Cardiac muscle cell (in vitro differentiated cells and primary cell): ENCODE data around the gene ARHGAP26. TPM values are rescaled to one million over a fixed set of nuclear protein-coding genes. Genes with fewer than 3 reads are reported as not detected.
A peak's percentile ranks its signal among the peaks of the same experiment; 100 is the strongest.
"Not testable (repeated sequence)": the region's sequence is repeated elsewhere in the genome, so short reads cannot be mapped to it uniquely, and the experiment has no call there.

Experiments
- DNase-seq, 2 donors: peaks; one replicate each; pipeline versions ENCODE4 v3.0.0 to v3.0.0-alpha.2; 2010 to 2017; ENCODE audit warnings: low read depth in 1 of 2, low spot score in 1 of 2
- H3K27ac ChIP-seq: fragments of 200-600 bp; sonication (generic); 2 replicates; pipeline ENCODE4 v1.5.1; 2016
- H3K27me3 ChIP-seq: fragments of 200-600 bp; sonication (generic); 2 replicates; pipeline ENCODE4 v1.6.0; 2016; ENCODE audit warnings: control low read depth
- H3K36me3 ChIP-seq: fragments of 200-600 bp; sonication (generic); 2 replicates; pipeline ENCODE4 v1.5.1; 2016; ENCODE audit warnings: control low read depth
- H3K4me1 ChIP-seq: fragments of 200-600 bp; sonication (generic); 2 replicates; pipeline ENCODE4 v1.8.1; 2017; ENCODE audit warnings: low read depth, mild to moderate bottlenecking, mixed run types
- H3K4me3 ChIP-seq: fragments of 200-600 bp; sonication (generic); 2 replicates; pipeline ENCODE4 v1.5.1; 2016; ENCODE audit warnings: mild to moderate bottlenecking
- H3K9me3 ChIP-seq: fragments of 200-600 bp; sonication (generic); 2 replicates; pipeline ENCODE4 v1.5.1; 2017; ENCODE audit warnings: low read depth, mild to moderate bottlenecking, control low read depth
- polyA plus RNA-seq: library from polyadenylated mRNA; unstranded; fragments of >200 nt; fragmentation: Nextera tagmentation; extraction: Ambion mirVana; gene quantifications from 2 replicates; pipeline ENCODE4 v1.2.1, GENCODE V29; 2016
- total RNA-seq: library from RNA; depleted of rRNA; stranded (reverse); fragments of >200 nt; gene quantifications from 2 replicates; pipeline ENCODE4 v1.2.3, GENCODE V29; 2016
- TF ChIP-seq, protein P1 (sequence below): IDR thresholded peaks from 2 replicates; pipeline ENCODE4 v1.5.1; 2012; ENCODE audit warnings: low read depth, mild to moderate bottlenecking, low read length

ARHGAP26 gene
- total and polyA plus RNA-seq, 2 experiments from 2014 or later, result 12.7 to 16.2 TPM

- not testable (repeated sequence) for H3K4me1 ChIP-seq, H3K36me3 ChIP-seq, H3K4me3 ChIP-seq, H3K27me3 ChIP-seq, H3K9me3 ChIP-seq, H3K27ac ChIP-seq
- peak in 1 of 2 donors; percentile 18 for DNase-seq
- TF ChIP-seq, protein P1, sequence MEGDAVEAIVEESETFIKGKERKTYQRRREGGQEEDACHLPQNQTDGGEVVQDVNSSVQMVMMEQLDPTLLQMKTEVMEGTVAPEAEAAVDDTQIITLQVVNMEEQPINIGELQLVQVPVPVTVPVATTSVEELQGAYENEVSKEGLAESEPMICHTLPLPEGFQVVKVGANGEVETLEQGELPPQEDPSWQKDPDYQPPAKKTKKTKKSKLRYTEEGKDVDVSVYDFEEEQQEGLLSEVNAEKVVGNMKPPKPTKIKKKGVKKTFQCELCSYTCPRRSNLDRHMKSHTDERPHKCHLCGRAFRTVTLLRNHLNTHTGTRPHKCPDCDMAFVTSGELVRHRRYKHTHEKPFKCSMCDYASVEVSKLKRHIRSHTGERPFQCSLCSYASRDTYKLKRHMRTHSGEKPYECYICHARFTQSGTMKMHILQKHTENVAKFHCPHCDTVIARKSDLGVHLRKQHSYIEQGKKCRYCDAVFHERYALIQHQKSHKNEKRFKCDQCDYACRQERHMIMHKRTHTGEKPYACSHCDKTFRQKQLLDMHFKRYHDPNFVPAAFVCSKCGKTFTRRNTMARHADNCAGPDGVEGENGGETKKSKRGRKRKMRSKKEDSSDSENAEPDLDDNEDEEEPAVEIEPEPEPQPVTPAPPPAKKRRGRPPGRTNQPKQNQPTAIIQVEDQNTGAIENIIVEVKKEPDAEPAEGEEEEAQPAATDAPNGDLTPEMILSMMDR, result peak; percentile 32
These were observed 195.3 kb downstream of the ARHGAP26 start for GRCh38 chr5:142965258-142966120.

DNA sequence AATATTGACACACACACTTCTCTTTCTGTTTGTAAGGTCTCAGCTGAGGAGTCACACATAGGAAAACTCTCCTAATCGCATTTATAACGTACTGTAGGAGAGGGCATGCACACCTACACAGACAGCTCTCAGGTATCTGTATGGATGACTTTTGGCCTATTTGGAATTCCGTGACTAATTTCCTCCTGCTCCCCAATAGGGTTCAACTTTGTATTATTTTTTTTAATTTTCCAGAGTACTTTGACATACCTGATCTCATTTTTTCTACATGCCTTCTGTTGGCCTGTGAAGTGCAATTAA, 195.9 kb downstream of the ARHGAP26 start:
- H3K9me3 ChIP-seq, result no peaks in the 10 kb centered on the region
- DNase-seq, result no peak
- H3K27me3 ChIP-seq, result no peaks in the 10 kb centered on the region
- TF ChIP-seq, protein P1, result no peak
- no peak overlapping the region for H3K4me3 ChIP-seq
- H3K4me1 ChIP-seq, result no peaks in the 10 kb centered on the region
- H3K27ac ChIP-seq, result no peak overlapping the region
- no peaks in the 10 kb centered on the region for H3K36me3 ChIP-seq

DNA sequence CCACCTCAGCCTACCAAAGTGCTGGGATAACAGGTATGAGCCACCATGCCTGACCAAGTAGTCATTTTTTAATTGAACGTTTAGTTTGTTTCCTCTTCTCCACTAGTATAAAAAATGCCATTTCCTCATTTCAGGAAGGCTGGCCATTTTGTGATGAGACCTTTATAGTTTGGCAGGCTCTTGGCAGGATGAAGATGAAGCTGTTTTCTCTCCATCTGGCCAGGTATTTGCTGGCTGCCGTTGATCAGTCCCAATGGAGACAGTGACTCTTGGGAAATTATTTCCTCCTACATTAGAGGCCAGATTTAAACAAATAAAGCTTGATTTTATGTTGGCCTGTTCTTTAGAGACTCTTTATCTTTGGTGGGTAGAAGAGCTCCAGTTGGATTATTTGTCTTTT, 199.0 kb downstream of the ARHGAP26 start:
- Histone ChIP-seq H3K36me3 (no peaks in the 10 kb centered on the region), H3K4me3 (no peak overlapping the region), H3K27me3 (no peaks in the 10 kb centered on the region), H3K27ac (no peak overlapping the region), H3K4me1 (peaks cover 8% of the 10 kb centered on the region), H3K9me3 (no peaks in the 10 kb centered on the region)
- TF ChIP-seq, protein P1, result no peak
- DNase-seq, result no peak

- no peak overlapping the region for H3K4me3 ChIP-seq
- no peaks in the 10 kb centered on the region for H3K36me3 ChIP-seq
- DNase-seq, result no peak
- H3K9me3 ChIP-seq, result no peaks in the 10 kb centered on the region
- peaks cover 8% of the 10 kb centered on the region for H3K4me1 ChIP-seq
- no peak overlapping the region for H3K27ac ChIP-seq
- no peaks in the 10 kb centered on the region for H3K27me3 ChIP-seq
- TF ChIP-seq, protein P1, result no peak
These were observed 199.7 kb downstream of the ARHGAP26 start for GRCh38 chr5:142969624-142970439.

DNA sequence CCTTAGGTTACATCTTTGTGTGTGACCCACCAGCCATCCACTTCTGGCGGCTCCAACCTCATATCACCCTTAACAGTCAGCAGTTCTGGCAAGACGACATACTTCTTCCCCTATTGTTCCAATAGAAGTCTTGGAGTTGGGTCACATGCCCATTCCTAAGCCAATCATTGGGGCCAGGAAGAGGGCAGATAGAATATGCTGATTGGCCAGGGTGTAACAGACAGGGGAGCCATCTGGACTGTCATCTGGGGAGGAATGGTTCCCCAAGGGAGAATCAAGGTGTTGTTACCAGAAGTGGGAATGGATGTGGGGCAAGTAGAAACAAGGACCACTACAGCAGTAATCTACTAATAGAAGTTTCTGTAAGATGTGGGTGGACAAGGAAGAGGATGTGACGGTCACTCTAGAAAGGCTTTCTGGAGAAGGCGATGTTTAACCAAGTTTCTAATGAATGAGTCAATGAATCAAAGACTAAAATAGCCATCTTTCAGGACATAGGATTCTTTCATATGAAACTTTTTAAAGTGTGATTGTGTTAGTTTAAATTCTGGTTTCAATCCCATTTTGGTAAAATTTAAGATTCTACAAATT, 200.4 kb downstream of the ARHGAP26 start:
- peaks cover 8% of the 10 kb centered on the region for H3K4me1 ChIP-seq
- H3K27me3 ChIP-seq, result no peaks in the 10 kb centered on the region
- H3K9me3 ChIP-seq, result no peaks in the 10 kb centered on the region
- TF ChIP-seq, protein P1, result no peak
- DNase-seq, result no peak
- no peak overlapping the region for H3K27ac ChIP-seq
- no peak overlapping the region for H3K4me3 ChIP-seq
- no peaks in the 10 kb centered on the region for H3K36me3 ChIP-seq
